ENCODE results near the gene MAP3K7.

MAP3K7 gene

DNA sequence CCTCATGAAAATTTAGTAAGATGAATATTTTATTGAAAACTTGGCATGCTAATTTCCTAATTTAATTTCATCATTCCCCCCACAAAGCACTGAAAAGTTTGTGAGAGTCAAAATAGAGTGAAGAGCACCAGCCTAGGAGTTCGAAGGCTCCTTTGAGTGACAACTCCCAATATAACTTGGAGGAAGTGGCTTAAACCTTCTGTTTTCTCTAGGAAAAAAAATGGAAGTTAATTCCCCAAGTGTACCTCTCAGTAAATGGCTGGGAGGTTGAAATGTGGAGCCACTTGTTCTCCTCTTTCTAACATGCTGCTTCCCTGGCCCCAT is 107.3 kb downstream of the MAP3K7 start:
- DNase-seq, result no peak

DNA sequence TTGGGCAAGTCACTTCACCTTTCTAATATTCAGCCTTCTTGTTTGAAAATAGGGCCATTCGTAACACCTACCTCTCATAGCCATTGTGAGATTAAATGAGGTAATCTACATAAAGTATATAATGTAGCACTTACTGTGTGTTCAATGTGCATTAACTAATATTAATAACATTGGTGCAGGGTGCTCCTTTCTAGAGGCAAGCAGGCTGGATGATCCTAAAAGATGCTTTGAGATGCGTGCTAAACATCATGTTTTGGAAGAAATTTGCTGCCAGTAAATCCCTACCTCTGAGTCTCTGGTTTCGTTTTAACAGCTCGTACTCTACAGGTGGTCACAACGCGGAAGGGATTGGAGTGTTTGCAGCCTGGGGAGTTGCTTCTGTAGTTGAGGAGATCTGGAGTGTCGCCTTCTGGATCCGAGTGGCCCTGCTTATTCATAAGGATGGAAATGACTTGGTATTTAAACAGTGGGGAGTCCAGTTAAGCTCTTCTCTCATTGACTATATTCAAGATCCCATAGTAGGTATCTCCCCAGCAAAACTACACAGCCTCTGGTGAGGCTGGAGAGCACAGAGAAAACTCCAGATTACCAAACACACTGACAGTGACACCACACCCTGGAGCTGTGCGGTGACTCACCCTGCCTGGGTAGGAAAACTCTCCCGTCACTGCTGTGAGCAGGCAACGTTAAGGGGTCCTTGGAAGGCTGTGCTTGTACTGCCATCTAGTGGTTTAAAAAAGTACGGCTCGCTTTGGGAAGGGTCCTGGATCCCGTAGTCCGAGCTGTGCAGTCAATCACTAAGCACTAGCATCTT is 107.9 kb downstream of the MAP3K7 start:
- DNase-seq, result peak; percentile 53

DNA sequence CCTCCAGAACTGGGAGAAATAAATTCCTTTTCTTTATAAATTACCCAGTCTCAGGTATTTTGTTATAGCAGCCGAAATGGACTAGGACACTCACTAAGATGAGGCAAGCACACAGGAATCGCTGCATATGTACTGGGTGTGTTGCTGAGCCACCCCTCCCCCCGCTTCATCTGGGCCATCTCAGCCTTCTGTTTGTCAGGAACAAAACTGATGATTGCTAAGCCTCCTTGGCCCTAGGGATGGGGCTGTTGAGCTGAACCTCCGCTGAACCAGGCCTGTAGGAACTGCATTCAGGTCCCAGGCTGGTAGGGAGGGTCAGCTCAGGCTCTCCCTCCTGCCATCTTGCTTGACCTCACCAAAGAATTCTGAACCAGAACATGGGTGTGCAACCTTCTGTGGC is 108.6 kb downstream of the MAP3K7 start:
- DNase-seq, result no peak

DNA sequence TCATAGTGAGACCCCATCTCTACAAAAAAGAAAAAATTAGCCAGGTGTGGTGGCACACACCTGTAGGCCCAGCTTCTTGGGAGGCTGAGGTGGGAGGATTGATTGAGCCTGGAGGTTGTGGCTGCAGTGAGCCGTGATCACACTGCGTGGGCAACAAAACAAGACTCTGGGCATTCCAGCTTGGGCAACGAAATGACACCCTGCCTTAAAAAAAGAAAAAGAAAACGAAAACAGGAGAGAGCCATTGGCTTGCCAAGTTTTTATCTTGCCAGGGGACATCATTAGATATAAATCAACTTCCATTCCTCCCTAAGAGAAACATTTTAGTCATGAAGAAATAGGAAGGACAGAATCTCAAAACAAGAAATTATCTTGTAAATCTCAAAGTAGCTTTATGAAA is 109.5 kb downstream of the MAP3K7 start:
- no peak for DNase-seq

DNA sequence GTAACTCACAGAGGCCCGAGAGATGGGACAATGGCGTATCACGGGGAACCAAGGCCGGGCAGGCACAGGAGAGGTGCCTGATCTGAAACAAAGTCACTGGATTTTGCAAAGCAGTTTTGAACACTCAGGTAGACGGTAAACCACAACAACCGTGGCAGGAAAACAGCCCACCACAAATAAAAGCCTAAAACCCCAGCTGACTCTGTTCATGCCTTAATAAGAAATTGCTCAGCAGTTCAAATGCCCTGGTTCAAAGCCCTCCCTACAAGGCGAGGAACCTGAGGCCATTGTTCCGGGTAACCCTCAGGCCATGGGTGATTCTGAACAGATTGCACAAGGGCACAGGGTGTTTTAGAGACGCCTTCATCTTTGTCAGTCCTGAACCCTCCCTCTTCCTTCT is 114.2 kb downstream of the MAP3K7 start:
- DNase-seq, result no peak

DNA sequence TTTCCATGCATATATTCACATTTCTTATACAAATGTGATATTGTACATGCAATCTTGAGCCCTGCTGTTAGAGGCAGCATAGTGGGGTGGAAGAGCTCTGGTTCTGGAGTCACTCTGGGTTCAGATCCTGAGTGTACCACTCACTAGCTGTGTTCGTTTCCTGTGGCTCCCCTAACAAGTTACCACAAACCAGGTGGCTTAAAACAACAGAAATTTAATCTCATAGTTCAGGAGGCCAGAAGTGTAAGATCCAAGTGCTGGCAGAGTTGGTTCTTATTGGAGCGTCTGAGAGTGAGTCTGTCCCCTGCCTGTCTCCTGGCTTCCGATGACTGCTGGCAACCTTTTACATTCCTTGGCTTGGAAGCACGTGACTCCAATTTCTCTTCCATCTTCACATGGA is 115.6 kb downstream of the MAP3K7 start:
- no peak for DNase-seq

DNA sequence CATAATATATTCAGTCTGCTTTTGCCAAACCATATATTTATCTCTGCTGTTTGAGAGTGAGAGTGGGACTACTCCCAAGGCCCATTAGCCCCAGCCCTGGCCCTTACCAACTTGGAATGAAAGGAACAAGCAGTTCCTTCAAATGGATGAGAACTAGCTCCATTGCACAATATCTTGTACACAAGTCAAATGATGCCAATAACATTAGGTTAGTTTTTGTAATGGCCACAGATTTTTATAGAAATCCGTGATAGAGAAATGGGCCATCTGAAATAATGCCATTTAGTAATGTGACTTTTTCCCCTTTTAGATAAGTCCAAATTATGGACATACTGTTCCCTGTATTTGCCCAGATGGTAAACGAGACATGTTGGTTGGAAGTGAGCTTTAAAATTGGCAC is 117.0 kb downstream of the MAP3K7 start:
- no peak for DNase-seq

DNA sequence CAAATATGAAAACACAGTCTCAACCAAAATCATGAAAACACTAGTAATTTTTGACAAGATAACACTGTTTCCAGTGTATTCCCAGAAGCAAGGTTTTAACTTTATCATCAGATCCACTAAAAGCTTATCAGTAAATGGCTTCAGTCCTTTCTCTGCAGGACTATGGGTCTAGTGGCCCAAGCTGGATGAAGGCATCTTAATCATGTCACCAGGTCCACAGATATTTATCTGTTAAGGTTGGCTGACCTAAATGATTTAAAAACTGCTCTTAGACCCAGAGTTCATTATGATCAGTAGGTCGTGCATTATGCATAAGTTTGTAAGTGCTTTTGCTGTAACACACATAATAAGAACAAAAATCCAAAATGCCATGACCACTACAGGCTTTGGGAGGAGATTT is 118.0 kb downstream of the MAP3K7 start:
- no peak for DNase-seq

DNA sequence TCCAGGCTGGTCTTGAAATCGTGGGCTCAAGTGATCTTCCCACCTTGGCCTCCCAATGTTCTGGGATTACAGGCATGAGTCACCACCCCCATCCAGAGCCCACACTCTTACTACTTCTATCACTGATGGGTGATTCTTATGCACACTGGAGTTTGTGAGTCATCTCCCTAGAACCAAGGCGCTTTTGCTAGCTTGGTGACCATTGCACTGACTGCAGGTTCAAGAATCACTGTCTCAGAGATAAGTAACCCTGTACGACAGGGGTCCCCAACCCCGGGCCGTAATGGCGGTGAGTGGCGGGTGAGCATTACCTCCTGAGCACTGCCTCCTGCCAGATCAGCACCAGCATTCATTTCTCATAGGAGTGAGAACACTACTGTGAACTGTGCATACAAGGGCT is 118.8 kb downstream of the MAP3K7 start:
- DNase-seq, result no peak

DNA sequence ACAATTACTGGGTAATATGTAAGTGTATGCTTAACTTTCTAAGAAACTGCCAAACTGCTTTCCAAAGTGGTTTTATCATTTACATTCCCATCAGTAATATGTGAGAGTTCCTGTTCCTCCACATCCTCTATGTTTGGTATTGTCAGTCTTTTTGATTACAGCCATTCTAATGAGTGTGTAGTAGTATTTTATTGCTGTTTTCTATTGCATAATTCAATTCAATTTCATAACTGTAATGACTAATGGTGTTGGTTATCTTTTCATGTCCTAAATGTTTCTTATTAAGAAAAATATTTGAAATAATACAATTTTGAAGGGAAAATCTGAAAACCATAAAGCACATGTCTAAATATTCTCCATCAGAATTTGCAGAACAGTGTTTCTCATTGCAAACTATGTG is 119.3 kb downstream of the MAP3K7 start:
- no peak for DNase-seq

DNA sequence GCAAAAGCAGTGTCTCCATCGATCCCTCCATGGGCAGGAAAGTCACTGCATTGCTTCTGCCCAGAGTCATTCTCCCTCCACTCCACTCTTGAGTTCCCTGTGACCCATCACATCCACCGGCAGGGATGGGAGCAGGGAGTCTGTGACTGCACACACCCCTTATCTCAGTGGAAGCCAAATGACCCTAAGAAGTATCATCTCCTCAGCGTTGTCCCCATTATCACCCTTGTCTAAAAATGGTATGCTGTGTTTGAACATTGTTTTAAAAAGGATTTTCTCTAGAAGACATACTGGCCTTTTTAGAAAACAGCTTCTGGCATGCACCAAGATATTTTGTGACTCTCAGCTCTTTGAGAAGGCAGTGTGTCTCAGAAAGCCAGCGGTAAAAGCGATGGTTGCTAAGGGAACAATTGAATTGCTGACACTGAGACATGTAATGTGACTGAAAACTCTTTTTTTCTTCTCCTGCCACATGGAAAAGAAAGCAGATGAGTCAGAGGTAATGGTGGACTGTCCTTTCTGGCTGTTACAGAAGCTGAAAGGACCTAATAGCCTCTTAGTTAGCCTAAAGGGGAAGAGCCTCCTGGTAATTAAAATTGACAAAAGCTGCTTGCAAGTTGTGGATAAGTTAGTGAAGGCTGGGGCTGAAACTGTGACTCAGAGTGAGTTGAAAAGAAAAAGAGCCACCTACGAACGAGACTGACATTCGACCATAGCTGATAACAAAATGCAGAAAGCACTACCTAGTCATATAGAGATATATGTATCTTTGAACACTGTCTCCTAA is 120.5 kb downstream of the MAP3K7 start:
- no peak for DNase-seq

DNA sequence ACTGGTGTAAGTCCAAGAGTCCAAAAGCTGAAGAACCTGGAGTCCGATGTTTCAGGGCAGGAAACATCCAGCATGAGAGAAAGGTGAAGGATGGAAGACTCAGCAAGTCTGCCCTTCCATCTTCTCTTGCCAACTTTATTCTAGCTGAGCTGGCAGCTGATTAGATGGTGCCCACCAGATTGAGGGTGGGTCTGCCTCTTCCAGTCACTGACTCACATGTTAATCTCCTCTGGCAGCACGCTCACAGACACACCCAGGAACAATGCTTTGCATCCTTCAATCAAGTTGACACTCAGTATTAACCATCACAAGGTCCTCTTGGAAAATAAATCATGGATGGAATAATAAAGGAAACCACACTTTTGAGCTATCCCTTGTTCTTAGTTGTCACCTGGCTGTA is 121.2 kb downstream of the MAP3K7 start:
- DNase-seq, result no peak

DNA sequence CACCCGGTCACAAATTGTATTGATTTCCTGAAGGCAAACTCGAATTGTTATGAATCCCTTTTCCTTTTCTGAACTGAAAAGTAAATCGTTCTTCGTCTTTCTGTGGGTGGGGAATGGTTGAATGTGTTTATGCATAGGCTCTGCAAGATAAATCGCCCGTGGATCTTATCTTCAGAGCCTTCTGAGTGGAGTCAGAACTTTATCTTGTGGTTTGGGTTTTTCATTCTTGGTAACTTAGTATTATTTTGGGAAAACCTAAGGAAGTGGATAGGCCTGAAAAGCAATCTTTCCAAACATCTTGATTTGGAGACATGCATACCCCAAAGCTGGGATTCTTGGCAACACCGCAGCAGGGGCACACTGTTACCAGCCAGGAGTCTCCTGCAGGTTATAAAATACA is 122.4 kb downstream of the MAP3K7 start:
- DNase-seq, result no peak

DNA sequence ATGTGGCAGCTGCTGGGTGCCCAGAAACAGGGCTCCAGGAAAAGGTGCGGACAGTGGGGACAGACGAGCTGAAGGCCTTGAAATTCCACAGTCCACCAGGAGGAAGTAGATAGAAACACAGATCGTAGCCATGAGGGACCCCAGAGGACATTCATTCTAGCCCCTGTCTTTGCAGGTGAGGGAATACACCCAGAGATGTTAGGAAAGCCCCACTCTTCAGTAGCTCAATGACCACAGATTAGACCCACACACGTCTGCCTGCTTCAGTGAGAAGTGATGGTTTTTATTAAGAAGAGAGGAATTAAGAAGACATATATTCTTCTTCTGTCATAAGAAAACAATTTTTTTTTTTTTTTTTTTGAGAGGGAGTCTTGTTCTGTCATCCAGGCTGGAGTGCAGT is 123.0 kb downstream of the MAP3K7 start:
- DNase-seq, result no peak
